HG02885 (cell line): ENCODE measurements around the gene APP.

Experiments
- ATAC-seq: cut with Tn5 transposase; IDR thresholded peaks from one replicate; pipeline ENCODE4 v1.9.1; 2021; ENCODE audit warnings: mild to moderate bottlenecking; ENCODE audit not compliant: unreplicated experiment, poor library complexity

The APP gene

GRCh38 chr21:25960402-25960801 is 210.2 kb downstream of the APP start:
- no peak for ATAC-seq

- no peak for ATAC-seq
Measured at GRCh38 chr21:25959799-25960198, 210.8 kb downstream of the APP start.

- no peak for ATAC-seq
Measured at GRCh38 chr21:25956993-25957714, 213.4 kb downstream of the APP start.

GRCh38 chr21:25955646-25956045 is 214.9 kb downstream of the APP start:
- ATAC-seq = no peak

- no peak for ATAC-seq
Measured at GRCh38 chr21:25953659-25954058, 216.9 kb downstream of the APP start.

GRCh38 chr21:25953196-25953595 is 217.4 kb downstream of the APP start:
- ATAC-seq = no peak

GRCh38 chr21:25952306-25952705 is 218.3 kb downstream of the APP start:
- no peak for ATAC-seq

- ATAC-seq = no peak
Measured at GRCh38 chr21:25949701-25950100, 220.9 kb downstream of the APP start.

GRCh38 chr21:25944672-25945213 is 225.8 kb downstream of the APP start:
- ATAC-seq = no peak

- no peak for ATAC-seq
Measured at GRCh38 chr21:25944082-25944481, 226.5 kb downstream of the APP start.

- ATAC-seq = no peak
Measured at GRCh38 chr21:25942135-25942534, 228.4 kb downstream of the APP start.

GRCh38 chr21:25939396-25939761 is 231.2 kb downstream of the APP start:
- ATAC-seq = no peak

- ATAC-seq = no peak
Measured at GRCh38 chr21:25938658-25939395, 231.7 kb downstream of the APP start.

GRCh38 chr21:25936776-25937175 is 233.8 kb downstream of the APP start:
- ATAC-seq = no peak

- no peak for ATAC-seq
Measured at GRCh38 chr21:25934771-25935224, 235.8 kb downstream of the APP start.

GRCh38 chr21:25934130-25934529 is 236.4 kb downstream of the APP start:
- no peak for ATAC-seq

GRCh38 chr21:25931765-25932164 is 238.8 kb downstream of the APP start:
- no peak for ATAC-seq

- ATAC-seq = no peak
Measured at GRCh38 chr21:25929856-25930520, 240.6 kb downstream of the APP start.

GRCh38 chr21:25927195-25927880 is 243.2 kb downstream of the APP start:
- ATAC-seq = no peak

- ATAC-seq = no peak
Measured at GRCh38 chr21:25925936-25926335, 244.6 kb downstream of the APP start.
